GM18858 (cell line): ENCODE measurements around the gene SLFN12L.

Experiments used
- ATAC-seq: cut with Tn5 transposase; IDR thresholded peaks from one replicate; pipeline ENCODE4 v1.9.1; 2021; ENCODE audit not compliant: unreplicated experiment

The SLFN12L gene

DNA sequence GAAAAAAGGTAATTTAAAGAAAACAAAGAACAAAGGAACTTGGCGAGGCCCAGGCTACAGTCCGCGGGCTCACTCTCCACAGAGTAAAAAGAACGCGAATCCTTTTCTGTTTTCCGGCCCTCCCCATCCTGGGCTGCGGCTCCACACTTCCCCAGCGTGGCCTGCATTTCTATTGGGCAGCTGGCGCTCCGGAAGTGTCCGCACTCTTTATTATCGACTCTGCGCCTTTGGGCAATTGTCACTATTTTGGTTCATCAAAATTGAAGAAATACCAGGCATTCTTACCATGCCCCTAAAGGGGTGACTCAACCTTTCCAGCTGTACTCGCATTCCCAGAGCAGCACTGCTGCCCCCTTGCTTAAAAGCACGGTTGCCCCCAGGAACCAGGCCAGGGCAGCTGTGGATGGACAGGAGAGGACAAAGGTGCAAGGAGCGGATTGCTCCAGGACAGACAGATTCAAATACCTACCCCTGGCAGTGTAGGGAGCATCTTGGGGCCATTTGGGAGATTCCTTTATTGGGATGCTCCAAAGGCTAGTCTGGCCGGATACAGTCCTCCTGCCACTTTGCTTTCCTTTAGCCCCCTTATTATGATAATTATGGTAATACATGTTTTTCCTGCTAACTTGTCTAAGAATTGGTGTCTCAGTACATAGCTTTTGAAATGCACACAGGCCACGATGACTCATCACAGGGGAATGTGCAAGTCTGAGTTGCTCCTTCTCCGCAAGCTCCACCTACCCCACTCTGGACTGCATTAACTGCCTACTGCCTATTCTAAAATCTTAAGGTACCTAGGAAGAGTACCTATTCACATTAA is 104.2 kb downstream of the SLFN12L start:
- ATAC-seq: no peak

DNA sequence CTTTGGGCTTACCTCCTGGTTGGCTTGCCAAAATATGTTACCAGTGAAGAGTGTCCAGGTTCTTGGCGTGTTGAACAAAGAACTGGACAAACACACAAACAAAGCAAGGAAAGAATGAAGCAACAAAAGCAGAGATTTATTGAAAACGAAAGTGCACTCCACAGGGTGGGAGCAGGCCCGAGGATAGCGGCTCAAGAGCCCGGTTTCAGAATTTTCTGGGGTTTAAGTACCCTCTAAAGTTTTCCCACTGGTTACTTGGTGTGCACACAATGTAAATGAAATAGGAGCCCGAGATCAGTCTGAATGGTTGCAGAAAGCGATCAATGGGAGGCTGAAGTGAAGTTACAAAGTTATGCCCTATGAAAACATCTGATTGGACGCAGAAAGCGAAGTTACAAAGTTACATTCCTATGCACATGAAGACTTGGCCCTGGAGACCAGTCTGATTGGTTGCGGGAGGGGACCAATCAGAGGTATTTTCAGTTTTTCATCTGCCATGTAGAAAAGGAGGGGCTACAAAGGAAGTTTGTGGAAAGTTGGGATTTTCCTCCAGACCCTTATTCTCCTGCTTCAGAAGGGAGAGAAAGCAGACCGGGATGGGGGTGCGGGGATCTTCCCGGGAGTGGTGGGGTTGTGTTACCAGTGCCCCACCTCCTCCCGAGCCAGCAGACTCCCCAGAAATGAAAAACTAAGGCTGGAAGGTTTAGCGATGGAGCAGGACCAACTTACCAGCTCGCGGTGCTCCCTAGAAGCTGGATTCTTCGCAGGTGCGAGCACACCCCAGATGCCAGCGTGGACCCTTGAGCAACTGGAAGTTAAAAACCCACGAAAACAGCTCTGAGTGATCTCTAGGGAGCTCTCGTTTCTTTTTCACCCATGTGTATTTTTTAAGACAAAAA is 105.1 kb downstream of the SLFN12L start, which contains the start of gene SLFN12:
TSS of gene SLFN12 (minus strand) at position 325 of the 899 bp plus-strand sequence. CDS start 9,472 bp downstream, outside the sequence.
- peak; percentile 72 for ATAC-seq

DNA sequence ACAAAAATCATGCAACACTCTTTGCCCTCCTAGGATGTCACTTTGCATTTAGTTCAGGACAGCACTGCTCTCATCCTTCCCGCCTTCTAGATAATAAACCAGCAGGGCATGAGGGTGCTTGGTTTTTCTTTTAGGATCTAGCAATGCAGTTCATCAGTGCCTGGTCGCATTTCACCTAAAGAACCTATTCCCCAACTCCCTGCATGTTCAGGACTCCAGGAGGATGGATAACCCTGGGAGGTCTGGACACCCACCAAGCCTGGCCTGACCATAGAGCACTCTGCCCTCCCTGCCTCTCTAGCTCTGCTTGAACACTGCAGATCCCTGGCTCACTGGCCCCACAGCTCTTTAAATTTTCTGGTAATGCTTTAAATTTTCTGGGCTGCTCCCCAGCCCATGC is 107.8 kb downstream of the SLFN12L start:
- ATAC-seq: no peak

DNA sequence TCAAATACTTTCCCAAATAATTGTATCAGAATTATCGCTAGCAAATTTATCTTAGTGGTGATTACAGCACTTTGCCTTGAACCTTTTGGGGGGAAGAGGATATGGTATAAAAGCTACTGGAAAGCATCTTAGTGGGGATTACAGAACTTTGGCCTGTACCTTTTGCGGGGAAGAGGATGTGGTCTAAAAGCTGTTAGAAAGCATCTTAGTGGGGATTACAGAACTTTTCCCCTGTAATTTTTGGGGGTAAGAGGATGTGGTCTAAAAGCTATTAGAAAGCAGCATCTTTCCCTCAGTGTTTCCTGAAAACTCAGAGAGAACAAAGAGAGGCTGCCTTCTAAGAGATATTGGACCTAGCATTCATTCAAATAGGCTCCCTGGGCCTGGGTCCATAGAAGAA is 109.2 kb downstream of the SLFN12L start:
- no peak for ATAC-seq

DNA sequence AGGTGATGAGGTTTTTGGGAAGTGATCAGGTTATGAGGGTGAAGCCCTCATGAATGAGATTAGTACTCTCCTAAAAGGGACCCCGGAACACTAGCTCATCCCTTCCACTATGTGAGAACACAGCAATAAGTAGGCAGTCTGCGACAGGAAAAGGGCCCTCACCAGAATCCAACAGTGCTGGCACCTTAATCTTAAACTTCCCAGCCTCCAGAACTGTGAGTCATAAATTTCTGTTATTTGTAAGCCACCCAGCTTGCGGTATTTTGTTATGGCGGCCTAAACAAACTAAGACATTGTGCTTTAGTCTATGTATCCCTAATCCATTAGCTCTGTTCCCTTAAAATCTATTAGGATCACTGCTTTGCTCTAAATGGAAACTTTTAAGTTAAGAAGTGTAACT is 113.7 kb downstream of the SLFN12L start:
- ATAC-seq: no peak
